ENCODE measurements around the gene BEX4. TPM values are rescaled to one million over a fixed set of nuclear protein-coding genes. Genes with fewer than 3 reads are reported as not detected.
"Not testable (repeated sequence)": the region's sequence is repeated elsewhere in the genome, so short reads cannot be mapped to it uniquely, and the experiment has no call there.

Gene BEX4
- total RNA-seq, 6 experiments from 2014 or later: 2.2 to 6.1 (median 2.9) TPM

GRCh38 chrX:103177556-103177955 lies 37.4 kb upstream of the BEX4 start:
- no peak for TF ChIP-seq POLR2A (IDR thresholded peaks at IDR 0.05)
- TF ChIP-seq CTCF (IDR thresholded peaks at IDR 0.05): no peak
- intact Hi-C loops (cut with DNase I): no loop called here
- ATAC-seq: no peak
- Histone ChIP-seq H3K27ac (no peak overlapping the region), H3K9me3 (no peaks in the 10 kb centered on the region), H3K4me3 (no peak overlapping the region), H3K4me1 (no peaks in the 10 kb centered on the region), H3K27me3 (no peaks in the 10 kb centered on the region), H3K36me3 (no peaks in the 10 kb centered on the region)
- no peak for DNase-seq

DNA sequence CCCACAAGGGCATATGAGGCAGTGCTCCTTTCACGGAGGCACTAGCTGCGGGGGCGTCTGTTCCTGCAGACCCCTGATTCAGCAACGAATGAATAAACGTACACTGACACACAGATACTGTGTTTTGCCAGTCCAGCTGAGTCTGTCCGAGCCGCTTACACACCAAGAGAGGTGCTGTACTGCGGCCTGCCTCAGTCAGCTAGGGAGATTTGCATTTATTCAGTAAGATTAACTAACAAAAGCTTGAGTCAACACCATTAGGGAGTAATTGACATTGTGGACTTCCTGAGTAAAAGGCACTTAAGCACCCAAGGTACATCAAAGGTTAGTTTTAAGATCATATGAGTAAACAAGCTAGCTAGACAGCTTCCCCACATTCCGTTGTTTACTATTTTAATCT lies 31.0 kb upstream of the BEX4 start:
- DNase-seq (no peak), ATAC-seq (no peak)
- TF ChIP-seq CTCF (IDR thresholded peaks at IDR 0.05) (no peak), POLR2A (IDR thresholded peaks at IDR 0.05) (no peak)
- H3K27me3 ChIP-seq: no peaks in the 10 kb centered on the region
- H3K4me1 ChIP-seq: no peaks in the 10 kb centered on the region
- no peaks in the 10 kb centered on the region for H3K36me3 ChIP-seq
- no peaks in the 10 kb centered on the region for H3K9me3 ChIP-seq
- 41% methylated on average over 7 of the region's 9 CpGs for WGBS (ENCODE audit: insufficient coverage, low coverage, low lambda C conversion rate, missing lambda C conversion rate)
- no peak overlapping the region for H3K4me3 ChIP-seq
- H3K27ac ChIP-seq: no peak overlapping the region
- intact Hi-C loops (cut with DNase I): no loop called here

DNA sequence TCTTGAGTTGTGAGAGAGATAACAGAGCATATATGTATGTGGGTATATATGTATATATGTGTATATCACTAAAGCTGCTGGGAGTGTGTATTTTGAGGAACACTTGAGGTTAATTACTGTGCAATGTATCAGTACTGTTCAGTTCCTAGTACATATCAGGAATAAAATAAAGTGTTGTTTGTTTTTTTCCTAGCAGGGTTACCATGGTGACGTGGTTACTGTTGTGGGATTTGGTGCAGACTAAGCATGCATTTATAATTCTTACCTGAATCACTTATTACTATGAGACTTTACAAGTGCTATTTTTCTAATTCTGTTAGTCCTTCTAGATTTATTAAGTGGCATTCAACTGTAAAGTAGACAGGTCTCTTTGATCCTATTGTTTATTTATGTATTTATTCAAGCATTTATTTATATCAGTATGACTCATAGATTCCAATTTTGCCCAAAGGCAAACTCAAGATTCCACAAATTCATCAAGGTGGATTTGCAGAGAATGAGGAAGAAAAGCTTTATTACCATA lies 26.9 kb upstream of the BEX4 start:
- Histone ChIP-seq H3K4me3 (no peak overlapping the region), H3K27me3 (peaks cover 0 to 4% of the 10 kb centered on the region in 2 donors), H3K4me1 (no peaks in the 10 kb centered on the region), H3K27ac (no peak overlapping the region), H3K9me3 (no peaks in the 10 kb centered on the region), H3K36me3 (no peaks in the 10 kb centered on the region)
- WGBS (ENCODE audit: insufficient coverage, low coverage, low lambda C conversion rate, missing lambda C conversion rate): 33% methylated on average over 1 of the region's 1 CpG
- TF ChIP-seq POLR2A (IDR thresholded peaks at IDR 0.05) (no peak), CTCF (IDR thresholded peaks at IDR 0.05) (no peak)
- ATAC-seq: no peak
- DNase-seq: no peak
- intact Hi-C loops (cut with DNase I): no loop called here

- WGBS (ENCODE audit: insufficient coverage, low coverage, low lambda C conversion rate, missing lambda C conversion rate): 72% methylated on average over 2 of the region's 2 CpGs
- H3K27ac ChIP-seq: no peak overlapping the region
- H3K9me3 ChIP-seq: no peaks in the 10 kb centered on the region
- DNase-seq: no peak
- no peak for ATAC-seq
- no peak overlapping the region for H3K4me3 ChIP-seq
- no peaks in the 10 kb centered on the region for H3K36me3 ChIP-seq
- no peaks in the 10 kb centered on the region for H3K27me3 ChIP-seq
- intact Hi-C loops (cut with DNase I): no loop called here
- TF ChIP-seq POLR2A (IDR thresholded peaks at IDR 0.05) (no peak), CTCF (IDR thresholded peaks at IDR 0.05) (no peak)
- no peaks in the 10 kb centered on the region for H3K4me1 ChIP-seq
Observed at GRCh38 chrX:103197721-103198306, 17.1 kb upstream of the BEX4 start.

DNA sequence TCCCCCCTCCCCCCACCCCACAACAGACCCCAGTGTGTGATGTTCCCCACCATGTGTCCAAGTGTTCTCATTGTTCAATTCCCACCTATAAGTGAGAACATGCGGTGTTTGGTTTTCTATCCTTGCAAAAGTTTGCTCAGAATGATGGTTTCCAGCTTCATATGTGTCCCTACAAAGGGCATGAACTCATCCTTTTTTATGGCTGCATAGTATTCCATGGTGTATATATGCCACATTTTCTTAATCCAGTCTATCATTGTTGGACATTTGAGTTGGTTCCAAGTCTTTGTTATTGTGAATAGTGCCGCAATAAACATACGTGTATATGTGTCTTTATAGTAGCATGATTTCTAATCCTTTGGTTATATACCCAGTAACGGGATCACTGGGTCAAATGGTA lies 16.2 kb upstream of the BEX4 start:
- intact Hi-C loops (cut with DNase I); H3K27ac ChIP-seq; H3K4me1 ChIP-seq; H3K27me3 ChIP-seq; DNase-seq; H3K4me3 ChIP-seq; ATAC-seq; H3K9me3 ChIP-seq; H3K36me3 ChIP-seq: not testable (repeated sequence)
- 72% methylated on average over 4 of the region's 4 CpGs for WGBS (ENCODE audit: insufficient coverage, low coverage, low lambda C conversion rate, missing lambda C conversion rate)

Data from right lobe of liver (tissue), 6 donors.